Measurements from ENCODE around the gene PDE4D.
"Not testable (repeated sequence)": the region's sequence is repeated elsewhere in the genome, so short reads cannot be mapped to it uniquely, and the experiment has no call there.

Gene PDE4D

GRCh38 chr5:59471463-59471862 is 422.1 kb downstream of the PDE4D start:
- no peak for DNase-seq (ENCODE audit: low read depth in 2 of 2)

- DNase-seq (ENCODE audit: low read depth in 2 of 2), result no peak
These were observed 425.6 kb downstream of the PDE4D start for GRCh38 chr5:59467969-59468368.

GRCh38 chr5:59466271-59466670 is 427.3 kb downstream of the PDE4D start:
- DNase-seq (ENCODE audit: low read depth in 2 of 2), result no peak

- DNase-seq (ENCODE audit: low read depth in 2 of 2), result no peak
These were observed 428.6 kb downstream of the PDE4D start for GRCh38 chr5:59464969-59465368.

- DNase-seq (ENCODE audit: low read depth in 2 of 2), result not testable (repeated sequence)
These were observed 429.8 kb downstream of the PDE4D start for GRCh38 chr5:59463618-59464166.

GRCh38 chr5:59462956-59463355 is 430.6 kb downstream of the PDE4D start:
- DNase-seq (ENCODE audit: low read depth in 2 of 2), result no peak

GRCh38 chr5:59460368-59461153 is 433.0 kb downstream of the PDE4D start:
- no peak for DNase-seq (ENCODE audit: low read depth in 2 of 2)

GRCh38 chr5:59458966-59459729 is 434.4 kb downstream of the PDE4D start:
- no peak for DNase-seq (ENCODE audit: low read depth in 2 of 2)

- no peak for DNase-seq (ENCODE audit: low read depth in 2 of 2)
These were observed 435.2 kb downstream of the PDE4D start for GRCh38 chr5:59458321-59458720.

- DNase-seq (ENCODE audit: low read depth in 2 of 2), result no peak
These were observed 443.5 kb downstream of the PDE4D start for GRCh38 chr5:59449905-59450644.

- DNase-seq (ENCODE audit: low read depth in 2 of 2), result no peak
These were observed 447.2 kb downstream of the PDE4D start for GRCh38 chr5:59446356-59446755.

GRCh38 chr5:59445741-59446140 is 447.8 kb downstream of the PDE4D start:
- DNase-seq (ENCODE audit: low read depth in 2 of 2), result no peak

GRCh38 chr5:59439303-59439702 is 454.2 kb downstream of the PDE4D start:
- DNase-seq (ENCODE audit: low read depth in 2 of 2), result no peak

GRCh38 chr5:59437176-59437575 is 456.4 kb downstream of the PDE4D start:
- DNase-seq (ENCODE audit: low read depth in 2 of 2), result no peak

GRCh38 chr5:59436364-59437148 is 457.0 kb downstream of the PDE4D start:
- no peak for DNase-seq (ENCODE audit: low read depth in 2 of 2)

- no peak for DNase-seq (ENCODE audit: low read depth in 2 of 2)
These were observed 460.4 kb downstream of the PDE4D start for GRCh38 chr5:59433174-59433573.

GRCh38 chr5:59430066-59430685 is 463.4 kb downstream of the PDE4D start:
- no peak for DNase-seq (ENCODE audit: low read depth in 2 of 2)

- no peak for DNase-seq (ENCODE audit: low read depth in 2 of 2)
These were observed 465.1 kb downstream of the PDE4D start for GRCh38 chr5:59428391-59428790.

GRCh38 chr5:59424515-59424914 is 469.0 kb downstream of the PDE4D start:
- no peak for DNase-seq (ENCODE audit: low read depth in 2 of 2)

GRCh38 chr5:59423021-59423420 is 470.5 kb downstream of the PDE4D start:
- no peak for DNase-seq (ENCODE audit: low read depth in 2 of 2)
